ENCODE measurements around the gene TYRO3. TPM values are rescaled to one million over a fixed set of nuclear protein-coding genes. Genes with fewer than 3 reads are reported as not detected.

TYRO3 gene
- total and polyA plus RNA-seq, 12 donors, result 1.2 to 9.6 (median 3.2) TPM

- 0 to 1% methylated on average over 43 to 49 of the region's 49 CpGs for WGBS, 2 donors
- Histone ChIP-seq H3K4me3 (peak overlapping the region in 9 of 10 donors; percentile 19 to 51 (median 42)), H3K36me3 (peaks cover 0 to 2% (median 0%) of the 10 kb centered on the region in 9 donors), H3K27ac (no peak overlapping the region), H3K9me3 (no peaks in the 10 kb centered on the region), H3K4me1 (peaks cover 8 to 29% (median 27%) of the 10 kb centered on the region in 9 donors), H3K27me3 (peaks cover 16 to 49% (median 32%) of the 10 kb centered on the region in 7 donors)
- intact Hi-C loops (cut with DNase I), result no loop called here
- TF ChIP-seq CTCF (IDR thresholded peaks at IDR 0.05), result no peak
- no peak for DNase-seq
- ATAC-seq, result no peak
Measured at GRCh38 chr15:41511899-41512369, 47.1 kb upstream of the TYRO3 start.

- peak in 3 of 8 donors; percentile 10 to 37 (median 20) for ATAC-seq
- H3K4me1 ChIP-seq, result peaks cover 8 to 29% (median 27%) of the 10 kb centered on the region in 9 donors
- H3K4me3 ChIP-seq, result peak overlapping the region; percentile 19 to 51 (median 44)
- H3K27ac ChIP-seq, result no peak overlapping the region
- DNase-seq, result no peak
- 6% methylated on average over 33 of the region's 33 CpGs for WGBS, 2 donors
- H3K27me3 ChIP-seq, result peaks cover 16 to 49% (median 32%) of the 10 kb centered on the region in 7 donors
- H3K9me3 ChIP-seq, result no peaks in the 10 kb centered on the region
- peaks cover 0 to 8% (median 0%) of the 10 kb centered on the region in 9 donors for H3K36me3 ChIP-seq
- TF ChIP-seq CTCF (IDR thresholded peaks at IDR 0.05), result no peak
- intact Hi-C loops (cut with DNase I), result no loop called here
Measured at GRCh38 chr15:41512512-41512939, 46.5 kb upstream of the TYRO3 start.

GRCh38 chr15:41512940-41513505 is 46.0 kb upstream of the TYRO3 start:
- no peak for TF ChIP-seq CTCF (IDR thresholded peaks at IDR 0.05)
- 1 to 2% methylated on average over 40 of the region's 40 CpGs for WGBS, 2 donors
- peak in 1 of 2 donors; percentile 31 for DNase-seq
- intact Hi-C loops (cut with DNase I), result no loop called here
- peak in 5 of 8 donors; percentile 36 to 59 (median 53) for ATAC-seq
- Histone ChIP-seq H3K36me3 (peaks cover 0 to 13% (median 0%) of the 10 kb centered on the region in 9 donors), H3K9me3 (no peaks in the 10 kb centered on the region), H3K4me3 (peak overlapping the region; percentile 19 to 51 (median 44)), H3K27me3 (peaks cover 16 to 49% (median 32%) of the 10 kb centered on the region in 7 donors), H3K4me1 (peaks cover 8 to 29% (median 27%) of the 10 kb centered on the region in 9 donors), H3K27ac (no peak overlapping the region)

- peak; percentile 30 to 65 (median 34) for ATAC-seq
- TF ChIP-seq CTCF (IDR thresholded peaks at IDR 0.05), result no peak
- H3K27me3 ChIP-seq, result peaks cover 16 to 49% (median 32%) of the 10 kb centered on the region in 7 donors
- no peak within 1 kb of the TSS for H3K27ac ChIP-seq
- intact Hi-C loops (cut with DNase I), result no loop called here
- no peaks in the 10 kb centered on the region for H3K9me3 ChIP-seq
- no peak for DNase-seq
- peak within 1 kb of the TSS; percentile 19 to 51 (median 44) for H3K4me3 ChIP-seq
- peaks cover 8 to 29% (median 27%) of the 10 kb centered on the region in 9 donors for H3K4me1 ChIP-seq
- WGBS, 2 donors, result 8 to 9% methylated on average over 33 of the region's 33 CpGs
- peaks cover 0 to 16% (median 0%) of the 10 kb centered on the region in 9 donors for H3K36me3 ChIP-seq
Measured at GRCh38 chr15:41513506-41514227, 45.3 kb upstream of the TYRO3 start, which contains the start of gene LTK. Gene LTK, minus strand, starts transcription at chr15:41513827. Its CDS starts 118 bp downstream, at chr15:41513709.

Data from heart right ventricle (tissue), 16 donors.